ENCODE data around the gene CHN2. TPM values are rescaled to one million over a fixed set of nuclear protein-coding genes. Genes with fewer than 3 reads are reported as not detected.

Gene CHN2
- polyA plus RNA-seq, 1 donor from 2014 or later, result 136 TPM

- TF ChIP-seq MXI1 (conservative IDR thresholded peaks at IDR 0.05; ENCODE audit: poor library complexity, severe bottlenecking) (no peak), SMC3 (conservative IDR thresholded peaks at IDR 0.05; ENCODE audit: poor library complexity) (no peak)
- Histone ChIP-seq H2AFZ (ENCODE audit: low read depth, low read length) (no peak overlapping the region), H3K27ac (ENCODE audit: low read length) (no peak overlapping the region), H3K79me2 (replicated peaks; ENCODE audit: insufficient read depth, low read length) (no peaks in the 10 kb centered on the region), H3K9me3 (ENCODE audit: low read length) (no peaks in the 10 kb centered on the region), H3F3A (ENCODE audit: insufficient read depth, low read length, poor library complexity, severe bottlenecking) (no peaks in the 10 kb centered on the region), H3K9ac (ENCODE audit: low read length) (no peak overlapping the region), H3K36me3 (ENCODE audit: insufficient read depth, low read length) (no peaks in the 10 kb centered on the region), H3K4me2 (ENCODE audit: low read length) (no peak overlapping the region), H4K20me1 (ENCODE audit: insufficient read depth) (no peaks in the 10 kb centered on the region), H3K4me3 (ENCODE audit: low read length) (no peak overlapping the region), H3K9me2 (ENCODE audit: insufficient read depth, low read length) (no peaks in the 10 kb centered on the region), H3K27me3 (ENCODE audit: insufficient read depth, low read depth, low read length) (no peaks in the 10 kb centered on the region)
Measured at GRCh38 chr7:29471444-29472138, 277.0 kb downstream of the CHN2 start.

GRCh38 chr7:29476916-29477315 is 282.3 kb downstream of the CHN2 start:
- no peaks in the 10 kb centered on the region for H3F3A ChIP-seq (ENCODE audit: insufficient read depth, low read length, poor library complexity, severe bottlenecking)
- H2AFZ ChIP-seq (ENCODE audit: low read depth, low read length), result no peak overlapping the region
- no peak for TF ChIP-seq EP300 (conservative IDR thresholded peaks at IDR 0.05; ENCODE audit: poor library complexity, severe bottlenecking)
- no peak for TF ChIP-seq EZH2 (IDR thresholded peaks at IDR 0.05; ENCODE audit: borderline replicate concordance, insufficient read depth, low read length, poor library complexity, severe bottlenecking)
- no peak for TF ChIP-seq TAF1 (IDR thresholded peaks at IDR 0.05; ENCODE audit: low read depth)
- TF ChIP-seq MXI1 (conservative IDR thresholded peaks at IDR 0.05; ENCODE audit: poor library complexity, severe bottlenecking), result no peak
- H3K4me3 ChIP-seq (ENCODE audit: low read length), result no peak overlapping the region
- no peak overlapping the region for H3K27ac ChIP-seq (ENCODE audit: low read length)
- H3K9me3 ChIP-seq (ENCODE audit: low read length), result no peaks in the 10 kb centered on the region
- H3K4me2 ChIP-seq (ENCODE audit: low read length), result no peak overlapping the region
- no peak overlapping the region for H3K9ac ChIP-seq (ENCODE audit: low read length)
- no peaks in the 10 kb centered on the region for H3K9me2 ChIP-seq (ENCODE audit: insufficient read depth, low read length)
- no peaks in the 10 kb centered on the region for H3K79me2 ChIP-seq (replicated peaks; ENCODE audit: insufficient read depth, low read length)
- no peaks in the 10 kb centered on the region for H4K20me1 ChIP-seq (ENCODE audit: insufficient read depth)
- no peaks in the 10 kb centered on the region for H3K27me3 ChIP-seq (ENCODE audit: insufficient read depth, low read depth, low read length)
- H3K36me3 ChIP-seq (ENCODE audit: insufficient read depth, low read length), result no peaks in the 10 kb centered on the region

GRCh38 chr7:29478226-29478625 is 283.7 kb downstream of the CHN2 start:
- Histone ChIP-seq H4K20me1 (ENCODE audit: insufficient read depth) (no peaks in the 10 kb centered on the region), H3K9ac (ENCODE audit: low read length) (no peak overlapping the region), H3K9me2 (ENCODE audit: insufficient read depth, low read length) (no peaks in the 10 kb centered on the region), H3K27ac (ENCODE audit: low read length) (peak overlapping the region; percentile 16), H2AFZ (ENCODE audit: low read depth, low read length) (no peak overlapping the region), H3K9me3 (ENCODE audit: low read length) (no peaks in the 10 kb centered on the region), H3F3A (ENCODE audit: insufficient read depth, low read length, poor library complexity, severe bottlenecking) (no peaks in the 10 kb centered on the region), H3K79me2 (replicated peaks; ENCODE audit: insufficient read depth, low read length) (no peaks in the 10 kb centered on the region), H3K4me3 (ENCODE audit: low read length) (no peak overlapping the region), H3K4me2 (ENCODE audit: low read length) (no peak overlapping the region), H3K36me3 (ENCODE audit: insufficient read depth, low read length) (no peaks in the 10 kb centered on the region), H3K27me3 (ENCODE audit: insufficient read depth, low read depth, low read length) (no peaks in the 10 kb centered on the region)
- no peak for TF ChIP-seq EZH2 (IDR thresholded peaks at IDR 0.05; ENCODE audit: borderline replicate concordance, insufficient read depth, low read length, poor library complexity, severe bottlenecking)
- no peak for TF ChIP-seq CTCF (IDR thresholded peaks at IDR 0.05; ENCODE audit: poor library complexity, severe bottlenecking)
- TF ChIP-seq SMC3 (conservative IDR thresholded peaks at IDR 0.05; ENCODE audit: poor library complexity), result no peak
- TF ChIP-seq POLR2AphosphoS5 (IDR thresholded peaks at IDR 0.05), result no peak
- TF ChIP-seq REST (IDR thresholded peaks at IDR 0.05; ENCODE audit: borderline replicate concordance), result no peak
- TF ChIP-seq MXI1 (conservative IDR thresholded peaks at IDR 0.05; ENCODE audit: poor library complexity, severe bottlenecking), result no peak
- no peak for TF ChIP-seq TAF1 (IDR thresholded peaks at IDR 0.05; ENCODE audit: low read depth)
- TF ChIP-seq EP300 (conservative IDR thresholded peaks at IDR 0.05; ENCODE audit: poor library complexity, severe bottlenecking), result no peak
- TF ChIP-seq RAD21 (conservative IDR thresholded peaks at IDR 0.05), result no peak
